ENCODE results near the gene SRP9. TPM values are rescaled to one million over a fixed set of nuclear protein-coding genes. Genes with fewer than 3 reads are reported as not detected.
A peak's percentile ranks its signal among the peaks of the same experiment; 100 is the strongest.
"Not testable (repeated sequence)": the region's sequence is repeated elsewhere in the genome, so short reads cannot be mapped to it uniquely, and the experiment has no call there.

The SRP9 gene
- total RNA-seq, 1 donor from 2014 or later = 221 TPM

DNA sequence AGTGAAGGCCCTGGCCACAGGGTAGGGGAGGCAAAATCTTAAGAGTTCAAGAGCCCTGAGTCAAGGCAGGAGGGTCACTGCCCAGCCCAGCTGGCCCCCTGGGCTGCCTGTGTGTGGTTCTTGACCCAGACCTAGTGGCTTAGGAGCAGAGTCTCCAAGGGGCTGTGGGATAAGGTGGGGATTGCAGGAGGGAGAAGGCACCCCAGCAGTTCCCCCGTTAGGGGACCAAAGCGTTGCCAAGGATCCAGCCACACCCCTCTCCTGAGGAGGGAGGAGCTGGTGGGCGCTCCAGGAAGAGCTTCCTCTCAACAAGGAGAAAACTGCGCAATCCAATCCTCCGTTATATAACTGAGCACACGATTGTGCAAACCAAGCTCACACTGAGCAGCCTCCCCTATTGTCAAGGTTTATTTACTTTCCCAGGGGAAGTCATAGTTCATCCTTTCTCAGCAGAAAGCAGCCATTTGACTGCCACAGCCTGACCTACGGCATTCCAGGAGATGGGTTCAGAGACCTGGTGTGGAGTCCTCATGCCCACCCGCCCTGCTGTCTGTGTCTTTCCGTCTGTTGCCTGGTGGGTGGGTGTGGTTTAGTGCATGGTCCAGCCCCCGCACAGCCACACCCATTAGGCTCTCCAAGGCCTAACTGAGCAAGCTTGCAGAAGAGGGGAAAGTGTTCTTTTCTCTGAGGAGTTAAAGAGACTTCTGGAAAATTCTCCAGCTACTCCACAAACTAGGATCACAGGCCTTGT is 35.8 kb downstream of the SRP9 start:
- TF ChIP-seq, protein P1, sequence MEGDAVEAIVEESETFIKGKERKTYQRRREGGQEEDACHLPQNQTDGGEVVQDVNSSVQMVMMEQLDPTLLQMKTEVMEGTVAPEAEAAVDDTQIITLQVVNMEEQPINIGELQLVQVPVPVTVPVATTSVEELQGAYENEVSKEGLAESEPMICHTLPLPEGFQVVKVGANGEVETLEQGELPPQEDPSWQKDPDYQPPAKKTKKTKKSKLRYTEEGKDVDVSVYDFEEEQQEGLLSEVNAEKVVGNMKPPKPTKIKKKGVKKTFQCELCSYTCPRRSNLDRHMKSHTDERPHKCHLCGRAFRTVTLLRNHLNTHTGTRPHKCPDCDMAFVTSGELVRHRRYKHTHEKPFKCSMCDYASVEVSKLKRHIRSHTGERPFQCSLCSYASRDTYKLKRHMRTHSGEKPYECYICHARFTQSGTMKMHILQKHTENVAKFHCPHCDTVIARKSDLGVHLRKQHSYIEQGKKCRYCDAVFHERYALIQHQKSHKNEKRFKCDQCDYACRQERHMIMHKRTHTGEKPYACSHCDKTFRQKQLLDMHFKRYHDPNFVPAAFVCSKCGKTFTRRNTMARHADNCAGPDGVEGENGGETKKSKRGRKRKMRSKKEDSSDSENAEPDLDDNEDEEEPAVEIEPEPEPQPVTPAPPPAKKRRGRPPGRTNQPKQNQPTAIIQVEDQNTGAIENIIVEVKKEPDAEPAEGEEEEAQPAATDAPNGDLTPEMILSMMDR (IDR thresholded peaks at IDR 0.05) = no peak
- Mint-ChIP-seq H3K4me1 (ENCODE audit: unreplicated experiment) (peaks cover 49% of the 10 kb centered on the region), H3K27me3 (ENCODE audit: unreplicated experiment) (no peaks in the 10 kb centered on the region), H3K27ac (ENCODE audit: unreplicated experiment) (peak overlapping the region; percentile 14), H3K4me3 (ENCODE audit: unreplicated experiment) (no peak overlapping the region), H3K36me3 (ENCODE audit: unreplicated experiment) (no peaks in the 10 kb centered on the region), H3K9me3 (ENCODE audit: unreplicated experiment) (no peaks in the 10 kb centered on the region)
- DNase-seq (ENCODE audit: extremely low spot score, unreplicated experiment) = no peak

DNA sequence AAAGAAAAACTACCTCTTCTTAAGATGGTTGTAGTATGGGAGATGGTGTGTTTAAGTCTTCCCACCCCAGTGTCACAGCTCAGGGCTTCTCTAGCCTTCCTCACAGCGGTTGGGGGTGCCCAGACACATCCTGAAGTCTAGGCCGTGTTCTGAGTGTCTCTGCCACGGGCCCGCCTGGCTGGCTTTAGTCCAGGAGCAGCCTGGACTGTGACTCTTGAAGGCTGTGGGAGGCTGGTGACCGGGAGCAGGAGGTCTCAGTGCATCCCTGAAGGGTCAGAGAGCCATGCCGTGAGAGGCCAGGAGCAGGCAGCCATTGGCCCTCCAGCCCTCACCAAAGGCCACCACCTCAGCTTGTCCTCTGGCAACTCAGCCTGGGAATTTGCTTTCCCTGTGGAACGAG is 36.8 kb downstream of the SRP9 start:
- Mint-ChIP-seq H3K4me1 (ENCODE audit: unreplicated experiment) (peaks cover 49% of the 10 kb centered on the region), H3K27ac (ENCODE audit: unreplicated experiment) (no peak overlapping the region), H3K36me3 (ENCODE audit: unreplicated experiment) (no peaks in the 10 kb centered on the region), H3K27me3 (ENCODE audit: unreplicated experiment) (no peaks in the 10 kb centered on the region), H3K4me3 (ENCODE audit: unreplicated experiment) (no peak overlapping the region), H3K9me3 (ENCODE audit: unreplicated experiment) (no peaks in the 10 kb centered on the region)
- DNase-seq (ENCODE audit: extremely low spot score, unreplicated experiment) = no peak
- TF ChIP-seq, protein P1 (IDR thresholded peaks at IDR 0.05) = no peak

DNA sequence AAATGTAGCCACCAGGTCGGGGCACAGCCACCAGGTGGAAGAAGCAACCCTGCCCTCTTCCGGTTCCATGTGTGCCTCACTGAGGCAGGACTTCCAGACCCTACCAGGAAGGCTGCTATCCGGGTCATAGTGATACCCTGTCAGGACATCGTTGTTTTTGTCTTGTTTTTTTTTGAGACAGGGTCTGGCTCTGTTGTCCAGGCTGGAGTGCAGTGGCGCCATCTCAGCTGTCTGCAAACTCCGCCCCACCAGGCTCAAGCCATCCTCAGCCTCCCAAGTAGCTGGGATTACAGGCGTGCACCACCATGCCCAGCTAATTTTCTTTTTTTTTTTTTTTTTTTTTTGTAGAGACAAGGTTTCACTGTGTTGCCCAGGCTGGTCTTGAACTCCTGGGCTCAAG is 37.5 kb downstream of the SRP9 start:
- DNase-seq (ENCODE audit: extremely low spot score, unreplicated experiment); H3K27ac Mint-ChIP-seq (ENCODE audit: unreplicated experiment); H3K36me3 Mint-ChIP-seq (ENCODE audit: unreplicated experiment); H3K9me3 Mint-ChIP-seq (ENCODE audit: unreplicated experiment); H3K4me3 Mint-ChIP-seq (ENCODE audit: unreplicated experiment); H3K27me3 Mint-ChIP-seq (ENCODE audit: unreplicated experiment): not testable (repeated sequence)
- peaks cover 45% of the 10 kb centered on the region for H3K4me1 Mint-ChIP-seq (ENCODE audit: unreplicated experiment)

DNA sequence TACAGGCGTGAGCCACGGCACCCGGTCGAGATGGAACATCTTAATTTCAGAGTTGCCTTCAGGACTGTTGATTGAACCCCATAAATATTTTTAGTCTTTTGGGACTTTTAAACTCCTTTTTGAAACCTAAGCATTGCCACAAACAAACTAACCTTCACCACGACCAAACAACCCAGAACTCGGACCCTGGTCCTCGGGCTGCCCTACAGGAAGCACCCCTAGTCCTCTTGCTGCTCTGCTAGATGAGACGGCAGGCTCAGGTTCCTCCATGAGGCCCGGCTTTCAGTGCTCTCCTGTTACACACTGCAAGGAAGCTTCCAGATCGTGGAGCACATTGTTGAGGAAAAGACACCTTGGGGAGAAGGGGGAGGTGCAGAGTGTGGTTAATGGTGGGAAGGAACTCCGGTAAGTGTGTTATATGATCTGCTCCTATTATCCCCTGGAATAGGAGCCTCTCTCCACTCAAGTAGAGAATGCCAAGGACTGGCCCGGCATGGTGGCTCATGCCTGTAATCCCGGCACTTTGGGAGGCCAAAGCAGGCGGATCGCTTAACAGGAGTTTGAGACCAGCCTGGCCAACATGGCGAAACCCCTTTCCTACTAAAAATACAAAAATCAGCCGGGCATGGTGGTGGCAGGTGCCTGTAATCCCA is 38.0 kb downstream of the SRP9 start:
- H3K36me3 Mint-ChIP-seq (ENCODE audit: unreplicated experiment) = peaks cover 2% of the 10 kb centered on the region
- no peak for DNase-seq (ENCODE audit: extremely low spot score, unreplicated experiment)
- no peak overlapping the region for H3K27ac Mint-ChIP-seq (ENCODE audit: unreplicated experiment)
- no peak overlapping the region for H3K4me3 Mint-ChIP-seq (ENCODE audit: unreplicated experiment)
- TF ChIP-seq, protein P1 (IDR thresholded peaks at IDR 0.05) = no peak
- H3K27me3 Mint-ChIP-seq (ENCODE audit: unreplicated experiment) = no peaks in the 10 kb centered on the region
- no peaks in the 10 kb centered on the region for H3K9me3 Mint-ChIP-seq (ENCODE audit: unreplicated experiment)
- peaks cover 45% of the 10 kb centered on the region for H3K4me1 Mint-ChIP-seq (ENCODE audit: unreplicated experiment)

DNA sequence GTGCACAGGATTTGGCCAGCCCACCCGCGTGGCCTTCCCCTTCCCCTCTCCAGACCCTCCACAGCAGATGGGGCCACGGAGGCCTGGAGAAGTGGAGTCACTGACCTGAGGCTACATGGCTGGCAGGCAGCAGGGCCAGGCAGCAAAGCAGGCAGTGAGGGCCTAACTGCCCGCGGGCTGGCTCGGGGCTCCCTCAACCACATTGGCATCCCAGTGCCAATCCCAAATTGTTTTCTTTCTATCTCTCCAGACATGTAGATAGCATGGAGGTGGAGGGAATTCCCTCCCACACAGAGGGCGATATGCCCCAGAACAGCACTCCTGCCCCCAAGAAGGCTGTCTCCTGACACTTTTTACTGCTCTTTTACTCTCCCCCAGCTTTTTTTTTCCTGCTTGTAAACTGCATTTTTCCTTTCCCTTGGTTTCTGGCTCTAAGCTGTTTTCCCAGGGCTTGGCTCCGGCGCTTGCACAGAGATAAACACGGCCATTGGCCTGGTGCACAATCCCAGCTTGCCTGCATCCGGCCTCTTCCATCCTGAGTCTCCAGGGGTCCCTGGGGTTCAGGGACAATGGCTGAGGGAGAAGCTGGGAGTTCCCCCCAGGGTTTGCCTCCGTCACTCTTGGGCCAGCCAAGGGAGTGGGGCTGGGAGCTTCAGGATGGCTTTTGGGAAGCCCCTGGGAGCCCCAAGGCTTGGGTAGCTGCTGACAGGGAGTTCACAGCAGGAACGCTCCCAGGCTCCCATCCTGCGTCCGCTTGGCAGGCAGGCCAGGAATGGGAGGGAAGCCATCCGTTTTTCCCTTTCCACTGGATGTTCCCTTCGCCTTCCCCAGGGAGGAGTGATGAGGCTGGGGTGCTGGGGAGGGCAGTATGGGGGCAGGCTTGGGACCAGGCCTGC is 39.3 kb downstream of the SRP9 start:
- no peak overlapping the region for H3K4me3 Mint-ChIP-seq (ENCODE audit: unreplicated experiment)
- peak overlapping the region; percentile 79 for H3K27ac Mint-ChIP-seq (ENCODE audit: unreplicated experiment)
- TF ChIP-seq, protein P1 (IDR thresholded peaks at IDR 0.05) = no peak
- peaks cover 3% of the 10 kb centered on the region for H3K36me3 Mint-ChIP-seq (ENCODE audit: unreplicated experiment)
- DNase-seq (ENCODE audit: extremely low spot score, unreplicated experiment) = no peak
- H3K4me1 Mint-ChIP-seq (ENCODE audit: unreplicated experiment) = peaks cover 34% of the 10 kb centered on the region
- no peaks in the 10 kb centered on the region for H3K27me3 Mint-ChIP-seq (ENCODE audit: unreplicated experiment)
- H3K9me3 Mint-ChIP-seq (ENCODE audit: unreplicated experiment) = no peaks in the 10 kb centered on the region

Data from osteocyte (in vitro differentiated cells).